Testis (tissue), 2 donors: ENCODE results near the gene ZNF491.

ENCODE experiments used
- POLR2A ChIP-seq: fragments of 450-650 bp; IDR thresholded peaks from one replicate; pipeline ENCODE4 v1.6.1; 2017; ENCODE audit warnings: antibody characterized with exemption, mild to moderate bottlenecking, moderate library complexity
- TF ChIP-seq, protein P1 (sequence below), 3 experiments: fragments of 450-650 bp in 2 of 3; fragments of 200-600 bp in 1 of 3; sonication (generic) in 1 of 3; IDR thresholded peaks; one replicate each; pipeline ENCODE4 v1.5.1; 2016 to 2019; ENCODE audit warnings: antibody characterized with exemption in 3 of 3, mild to moderate bottlenecking in 2 of 3, moderate library complexity in 1 of 3

- TF ChIP-seq, protein P1, sequence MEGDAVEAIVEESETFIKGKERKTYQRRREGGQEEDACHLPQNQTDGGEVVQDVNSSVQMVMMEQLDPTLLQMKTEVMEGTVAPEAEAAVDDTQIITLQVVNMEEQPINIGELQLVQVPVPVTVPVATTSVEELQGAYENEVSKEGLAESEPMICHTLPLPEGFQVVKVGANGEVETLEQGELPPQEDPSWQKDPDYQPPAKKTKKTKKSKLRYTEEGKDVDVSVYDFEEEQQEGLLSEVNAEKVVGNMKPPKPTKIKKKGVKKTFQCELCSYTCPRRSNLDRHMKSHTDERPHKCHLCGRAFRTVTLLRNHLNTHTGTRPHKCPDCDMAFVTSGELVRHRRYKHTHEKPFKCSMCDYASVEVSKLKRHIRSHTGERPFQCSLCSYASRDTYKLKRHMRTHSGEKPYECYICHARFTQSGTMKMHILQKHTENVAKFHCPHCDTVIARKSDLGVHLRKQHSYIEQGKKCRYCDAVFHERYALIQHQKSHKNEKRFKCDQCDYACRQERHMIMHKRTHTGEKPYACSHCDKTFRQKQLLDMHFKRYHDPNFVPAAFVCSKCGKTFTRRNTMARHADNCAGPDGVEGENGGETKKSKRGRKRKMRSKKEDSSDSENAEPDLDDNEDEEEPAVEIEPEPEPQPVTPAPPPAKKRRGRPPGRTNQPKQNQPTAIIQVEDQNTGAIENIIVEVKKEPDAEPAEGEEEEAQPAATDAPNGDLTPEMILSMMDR (IDR thresholded peaks at IDR 0.05): no peak
- TF ChIP-seq POLR2A: no peak
Measured at GRCh38 chr19:11754663-11755062, 43.7 kb upstream of the ZNF491 start.
